RWPE1 (cell line): ENCODE measurements around the gene DCTN4.

ENCODE experiments used
- CTCF ChIA-PET: fragments of 350-600 bp; sonication (Branson Sonifier 250); formaldehyde crosslinking; extraction: SDS; loops from one replicate; lab custom pipeline; 2021; lab: Yijun Ruan, JAX
- POLR2A ChIA-PET: fragments of 400-600 bp; formaldehyde crosslinking; extraction: SDS; loops from one replicate; lab custom pipeline; 2020; ENCODE audit warnings: antibody characterized with exemption; ENCODE audit not compliant: low non-redundant PET; lab: Yijun Ruan, JAX
- DNase-seq: peaks from one replicate; pipeline ENCODE4 v3.0.0; 2012; ENCODE audit warnings: low spot score
- H3K27ac ChIP-seq: fragments of 450-650 bp; 2 replicates; pipeline ENCODE4 v1.5.1; 2017
- TF ChIP-seq, protein P1 (sequence below): fragments of 450-650 bp; conservative IDR thresholded peaks from 2 replicates; pipeline ENCODE4 v1.5.1; 2017; ENCODE audit warnings: low read depth, mild to moderate bottlenecking

DCTN4 gene

DNA sequence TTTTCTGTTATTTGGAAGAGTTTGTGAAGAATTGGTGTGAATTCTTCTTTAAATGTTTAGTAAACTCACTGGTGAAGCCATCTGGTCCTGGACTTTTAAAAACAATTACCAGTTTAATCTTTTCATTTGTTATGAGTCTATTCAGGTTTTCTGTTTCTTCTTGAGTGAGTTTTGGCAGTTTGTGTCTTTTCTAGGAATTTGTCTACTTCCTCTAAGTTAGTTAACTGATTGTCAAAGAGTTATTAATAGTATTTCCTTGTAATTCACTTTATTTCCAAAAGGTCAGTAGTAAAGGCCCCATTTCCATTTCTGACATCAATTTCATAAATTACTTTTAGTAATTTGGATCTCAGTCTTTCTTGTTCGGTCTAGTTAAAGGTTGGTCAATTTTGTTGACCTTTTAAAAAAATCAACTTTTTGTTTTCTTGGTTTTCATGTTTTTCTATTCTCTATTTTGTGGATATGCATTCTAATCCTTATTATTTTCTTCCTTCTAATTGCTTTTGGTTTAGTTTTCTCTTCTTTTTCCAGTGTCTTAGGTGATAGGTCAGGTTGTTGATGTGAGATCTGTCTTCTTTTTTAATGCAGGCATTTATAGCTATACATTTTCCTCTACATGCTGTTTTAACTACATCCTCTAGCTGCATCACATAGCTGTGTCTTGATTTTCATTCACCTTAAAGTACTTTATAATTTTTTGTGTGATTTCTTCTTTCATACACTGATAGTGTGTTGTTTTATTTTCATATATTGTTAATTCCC lies 12.4 kb upstream of the DCTN4 start:
- TF ChIP-seq, protein P1, sequence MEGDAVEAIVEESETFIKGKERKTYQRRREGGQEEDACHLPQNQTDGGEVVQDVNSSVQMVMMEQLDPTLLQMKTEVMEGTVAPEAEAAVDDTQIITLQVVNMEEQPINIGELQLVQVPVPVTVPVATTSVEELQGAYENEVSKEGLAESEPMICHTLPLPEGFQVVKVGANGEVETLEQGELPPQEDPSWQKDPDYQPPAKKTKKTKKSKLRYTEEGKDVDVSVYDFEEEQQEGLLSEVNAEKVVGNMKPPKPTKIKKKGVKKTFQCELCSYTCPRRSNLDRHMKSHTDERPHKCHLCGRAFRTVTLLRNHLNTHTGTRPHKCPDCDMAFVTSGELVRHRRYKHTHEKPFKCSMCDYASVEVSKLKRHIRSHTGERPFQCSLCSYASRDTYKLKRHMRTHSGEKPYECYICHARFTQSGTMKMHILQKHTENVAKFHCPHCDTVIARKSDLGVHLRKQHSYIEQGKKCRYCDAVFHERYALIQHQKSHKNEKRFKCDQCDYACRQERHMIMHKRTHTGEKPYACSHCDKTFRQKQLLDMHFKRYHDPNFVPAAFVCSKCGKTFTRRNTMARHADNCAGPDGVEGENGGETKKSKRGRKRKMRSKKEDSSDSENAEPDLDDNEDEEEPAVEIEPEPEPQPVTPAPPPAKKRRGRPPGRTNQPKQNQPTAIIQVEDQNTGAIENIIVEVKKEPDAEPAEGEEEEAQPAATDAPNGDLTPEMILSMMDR: no peak
- ChIA-PET POLR2A (no interaction called here), CTCF (no interaction called here)
- DNase-seq: no peak
- H3K27ac ChIP-seq: no peak overlapping the region

- POLR2A ChIA-PET: no interaction called here
- H3K27ac ChIP-seq: no peak overlapping the region
- CTCF ChIA-PET: no interaction called here
- TF ChIP-seq, protein P1: no peak
- DNase-seq: no peak
Observed at GRCh38 chr5:150766251-150766650, 7.4 kb upstream of the DCTN4 start.

GRCh38 chr5:150765799-150766169 lies 7.0 kb upstream of the DCTN4 start:
- DNase-seq: no peak
- H3K27ac ChIP-seq: no peak overlapping the region
- TF ChIP-seq, protein P1: no peak
- ChIA-PET CTCF (no interaction called here), POLR2A (no interaction called here)

DNA sequence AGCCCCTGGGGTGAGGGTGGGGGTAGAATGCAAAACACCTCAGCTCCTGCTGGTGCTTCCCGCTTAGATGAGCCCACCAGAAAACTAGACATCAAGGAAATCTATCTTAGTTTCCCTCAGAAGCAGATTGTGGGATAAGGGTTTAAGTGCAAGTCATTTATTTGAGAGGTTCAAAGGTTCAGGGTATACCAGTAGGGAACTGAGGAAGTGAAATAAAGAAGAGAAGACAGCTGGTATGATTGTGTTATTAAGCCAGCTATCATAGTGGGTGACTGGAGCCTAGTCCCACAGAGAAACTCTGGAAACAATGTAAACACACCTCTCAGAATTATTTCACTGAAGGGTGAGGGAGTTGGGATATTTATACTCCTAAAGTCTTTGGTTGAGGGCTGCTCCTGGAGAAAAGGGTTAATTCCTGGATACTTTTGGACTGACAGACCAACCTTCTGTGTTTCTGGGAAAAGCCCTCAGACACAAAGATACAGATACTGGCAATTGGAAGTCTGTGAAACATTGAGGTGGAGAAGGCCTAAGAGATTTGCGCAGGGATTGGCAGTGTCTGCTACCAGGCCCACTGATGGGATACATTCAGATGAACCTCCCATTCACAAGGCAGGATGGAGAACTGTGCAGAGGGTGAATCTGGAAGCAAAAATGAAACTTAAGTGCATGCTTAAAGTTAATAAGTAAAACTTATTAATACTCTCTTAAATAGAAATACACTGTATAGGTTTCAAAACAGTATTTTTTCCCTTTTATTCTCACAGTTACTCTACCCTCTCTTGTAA lies 6.4 kb upstream of the DCTN4 start:
- H3K27ac ChIP-seq: no peak overlapping the region
- POLR2A ChIA-PET: no interaction called here
- DNase-seq: no peak
- CTCF ChIA-PET: interaction anchor here (0.6 to 1.6 kb wide), 2 partner anchors 14 to 16 kb away, joined by 4 read pairs; partner anchors contain the start of gene SMIM3
- TF ChIP-seq, protein P1: no peak

DNA sequence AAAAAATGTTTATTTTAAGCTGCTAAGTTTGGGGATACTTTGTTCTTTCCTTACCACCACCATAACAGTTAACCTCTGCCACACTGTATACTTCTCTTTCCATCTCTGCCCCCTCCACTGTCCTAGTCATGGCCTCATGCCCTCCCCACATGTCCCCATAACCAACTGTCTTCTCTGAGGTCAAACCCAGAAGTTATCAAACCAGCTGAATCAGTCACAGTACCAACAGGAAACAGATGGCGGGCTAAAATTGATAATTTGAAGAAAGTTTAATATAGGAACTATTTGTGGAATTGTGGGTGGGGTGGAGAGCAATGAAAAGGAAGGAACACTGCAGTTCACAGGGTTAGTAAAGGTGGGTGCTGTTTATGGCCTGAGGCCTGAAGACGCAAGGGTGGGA lies 5.7 kb upstream of the DCTN4 start:
- CTCF ChIA-PET: interaction anchor here (0.6 to 1.6 kb wide), 2 partner anchors 14 to 17 kb away, joined by 4 read pairs; partner anchors contain the start of gene SMIM3
- TF ChIP-seq, protein P1: no peak
- no peak for DNase-seq
- H3K27ac ChIP-seq: no peak overlapping the region
- POLR2A ChIA-PET: no interaction called here

DNA sequence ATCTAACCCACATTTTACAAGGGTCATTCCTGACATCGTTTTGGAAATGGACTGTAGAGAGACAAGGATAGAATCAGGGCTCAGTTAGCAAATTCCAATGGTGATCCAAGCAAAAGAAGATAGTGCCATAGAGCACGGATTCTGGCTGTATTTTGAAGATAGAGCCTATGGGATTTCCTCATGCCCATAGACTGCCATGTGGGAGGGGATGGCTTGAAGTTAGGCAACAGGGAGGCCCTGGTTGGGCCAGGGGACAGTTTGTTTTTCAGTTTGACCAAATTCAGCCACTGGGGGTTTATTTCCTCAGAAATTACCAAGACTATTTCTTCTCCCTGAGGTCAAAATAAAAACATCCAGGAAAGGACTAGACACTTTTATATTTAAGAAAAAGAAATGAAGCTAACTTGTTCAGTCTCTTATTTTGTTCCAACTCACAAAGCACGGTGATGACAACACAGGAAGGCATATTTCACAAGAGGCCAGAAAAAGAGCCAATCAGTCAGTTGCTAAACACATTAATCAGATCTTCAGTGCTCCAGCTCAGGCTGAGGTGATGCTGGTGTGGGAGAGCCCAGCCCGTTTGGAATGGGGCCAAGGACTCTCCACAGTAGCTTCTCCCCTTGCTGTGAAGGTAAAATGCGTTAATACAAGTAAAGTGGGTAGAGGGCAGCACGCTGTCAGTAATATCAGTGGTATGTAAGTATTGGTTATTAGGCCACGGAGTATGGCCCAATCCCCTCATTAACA lies 4.4 kb upstream of the DCTN4 start:
- CTCF ChIA-PET: interaction anchor here (0.6 to 1.6 kb wide), 5 partner anchors 15 to 101 kb away, joined by 3 to 10 read pairs (median 4); partner anchors contain the start of genes RBM22 and SMIM3
- H3K27ac ChIP-seq: peak overlapping the region; percentile 66
- TF ChIP-seq, protein P1: no peak
- DNase-seq: peak; percentile 90
- POLR2A ChIA-PET: interaction anchor here (0.7 kb wide), 1 partner anchor 26 kb away, joined by 4 read pairs; no protein-coding TSS in a partner anchor
